ENCODE data around the gene MLANA.

- TF ChIP-seq EZH2phosphoT487 (IDR thresholded peaks at IDR 0.05; ENCODE audit: borderline replicate concordance) (no peak), CTCF (conservative IDR thresholded peaks at IDR 0.05; ENCODE audit: low read length) (no peak)
These were observed 37.1 kb upstream of the MLANA start for GRCh38 chr9:5853617-5854016.
